ENCODE results near the gene CELF5.
"Not testable (repeated sequence)": the region's sequence is repeated elsewhere in the genome, so short reads cannot be mapped to it uniquely, and the experiment has no call there.

Gene CELF5

DNA sequence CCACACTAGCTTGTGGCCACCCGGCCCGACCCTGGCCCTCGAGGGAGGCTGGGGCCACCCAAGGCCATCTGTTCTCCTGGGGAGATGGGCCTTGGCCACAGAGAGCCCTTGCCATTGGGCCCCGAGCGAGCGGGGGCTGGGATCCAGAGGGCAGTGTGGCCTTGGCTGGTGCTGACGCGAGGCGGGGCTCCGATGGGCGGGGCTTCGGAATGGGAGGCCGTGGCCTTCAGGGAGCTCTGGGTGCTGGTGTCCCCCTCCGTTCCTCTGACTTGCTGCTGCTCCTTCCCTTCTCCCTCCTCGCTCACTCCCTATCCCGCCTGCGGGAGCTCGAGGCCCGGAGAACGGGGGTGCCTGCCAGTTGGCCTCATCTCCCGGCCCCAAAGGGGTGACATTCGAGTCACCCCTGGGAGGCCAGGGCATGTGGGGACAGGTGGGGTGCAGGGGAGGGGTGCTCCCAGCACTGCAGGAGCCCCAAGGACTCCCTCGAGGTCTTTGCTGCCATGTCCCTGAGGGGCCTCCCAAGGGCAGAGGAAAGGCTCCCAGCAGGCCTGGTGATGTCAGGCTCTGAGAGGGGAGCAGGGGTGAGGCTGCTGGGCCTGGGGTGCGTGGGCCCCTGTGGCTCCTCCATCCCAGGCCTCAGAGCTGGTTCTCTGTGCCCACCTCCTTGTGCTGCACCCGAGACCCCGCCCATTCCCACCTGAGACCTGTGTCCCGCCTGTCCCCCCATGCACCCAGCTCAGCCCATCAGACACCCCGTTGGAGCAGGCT, 34.6 kb upstream of the CELF5 start:
- no peak for DNase-seq (ENCODE audit: low read depth in 2 of 2, low spot score in 1 of 2)

GRCh38 chr19:3190470-3190770, 34.0 kb upstream of the CELF5 start:
- no peak for DNase-seq (ENCODE audit: low read depth in 2 of 2, low spot score in 1 of 2)

- no peak for DNase-seq (ENCODE audit: low read depth in 2 of 2, low spot score in 1 of 2)
Observed at GRCh38 chr19:3190921-3191805, 33.3 kb upstream of the CELF5 start.

DNA sequence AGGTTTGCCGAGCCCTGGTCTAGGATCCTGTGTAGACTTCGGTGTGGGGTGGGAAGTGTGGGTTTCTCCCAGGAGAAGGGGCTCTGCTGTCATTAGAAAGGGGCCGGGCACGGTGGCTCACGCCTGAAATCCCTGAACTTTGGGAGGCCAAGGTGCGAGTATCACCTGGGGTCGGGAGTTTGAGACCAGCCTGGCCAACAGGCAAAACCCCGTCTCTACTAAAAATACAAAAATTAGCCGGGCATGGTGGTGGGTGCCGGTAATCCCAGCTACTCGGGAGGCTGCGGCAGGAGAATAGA, 32.7 kb upstream of the CELF5 start:
- DNase-seq (ENCODE audit: low read depth in 2 of 2, low spot score in 1 of 2), result not testable (repeated sequence)

DNA sequence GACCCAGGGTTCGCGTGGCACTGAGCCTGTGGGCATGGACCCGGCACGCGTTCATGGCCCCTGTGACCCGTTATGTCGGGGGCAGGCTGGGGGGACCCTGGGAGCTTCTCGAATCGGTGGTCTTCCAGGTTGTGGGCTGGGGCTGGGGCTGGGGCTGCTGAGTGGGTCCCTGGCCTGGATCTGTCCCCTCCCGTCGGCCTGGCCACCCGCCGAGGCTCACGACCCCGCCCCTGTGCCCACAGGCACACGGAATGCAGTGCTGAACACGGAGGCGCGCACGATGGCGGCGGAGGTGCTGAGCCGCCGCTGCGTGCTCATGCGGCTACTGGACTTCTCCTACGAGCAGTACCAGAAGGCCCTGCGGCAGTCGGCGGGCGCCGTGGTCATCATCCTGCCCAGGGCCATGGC, 32.2 kb upstream of the CELF5 start:
- DNase-seq (ENCODE audit: low read depth in 2 of 2, low spot score in 1 of 2), result no peak

- DNase-seq (ENCODE audit: low read depth in 2 of 2, low spot score in 1 of 2), result no peak
Observed at GRCh38 chr19:3192684-3193083, 31.8 kb upstream of the CELF5 start.

DNA sequence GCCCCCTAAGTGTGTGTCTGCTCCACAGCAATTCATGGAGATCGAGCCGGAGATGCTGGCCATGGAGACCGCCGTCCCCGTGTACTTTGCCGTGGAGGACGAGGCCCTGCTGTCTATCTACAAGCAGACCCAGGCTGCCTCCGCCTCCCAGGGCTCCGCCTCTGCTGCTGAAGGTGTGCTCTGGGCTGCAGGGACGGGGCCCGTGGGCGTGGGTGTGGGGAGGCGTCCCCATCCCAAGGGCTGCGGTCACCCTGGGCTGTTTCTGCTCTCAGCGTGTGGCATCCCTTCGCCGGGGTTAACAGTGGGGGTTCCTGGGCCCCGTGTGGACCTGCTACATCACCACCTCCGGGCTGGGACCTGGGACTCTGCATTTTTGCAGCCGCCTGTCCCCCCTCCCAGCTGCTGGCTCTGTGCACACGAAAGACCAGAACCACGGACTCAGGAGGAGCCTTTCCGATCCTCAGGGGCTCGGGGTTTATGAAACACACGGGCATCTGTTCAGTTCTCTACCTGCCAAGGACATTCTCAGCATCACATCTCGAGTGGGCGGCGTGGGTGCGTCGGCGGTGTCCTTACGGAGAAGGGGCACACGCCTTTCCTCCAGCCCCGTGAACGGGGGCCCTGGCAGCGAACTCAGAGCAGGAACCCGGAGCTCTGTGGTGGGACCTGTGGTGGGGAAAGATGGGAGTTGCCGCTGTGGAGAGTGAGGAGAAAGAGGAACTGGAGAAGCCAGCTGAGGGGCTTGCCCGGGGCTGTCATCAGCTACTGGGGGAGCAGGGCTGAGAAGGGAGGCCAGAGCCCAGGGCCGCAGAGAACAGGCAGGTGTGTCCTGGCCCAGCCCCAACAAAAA, 31.0 kb upstream of the CELF5 start:
- DNase-seq (ENCODE audit: low read depth in 2 of 2, low spot score in 1 of 2), result no peak

DNA sequence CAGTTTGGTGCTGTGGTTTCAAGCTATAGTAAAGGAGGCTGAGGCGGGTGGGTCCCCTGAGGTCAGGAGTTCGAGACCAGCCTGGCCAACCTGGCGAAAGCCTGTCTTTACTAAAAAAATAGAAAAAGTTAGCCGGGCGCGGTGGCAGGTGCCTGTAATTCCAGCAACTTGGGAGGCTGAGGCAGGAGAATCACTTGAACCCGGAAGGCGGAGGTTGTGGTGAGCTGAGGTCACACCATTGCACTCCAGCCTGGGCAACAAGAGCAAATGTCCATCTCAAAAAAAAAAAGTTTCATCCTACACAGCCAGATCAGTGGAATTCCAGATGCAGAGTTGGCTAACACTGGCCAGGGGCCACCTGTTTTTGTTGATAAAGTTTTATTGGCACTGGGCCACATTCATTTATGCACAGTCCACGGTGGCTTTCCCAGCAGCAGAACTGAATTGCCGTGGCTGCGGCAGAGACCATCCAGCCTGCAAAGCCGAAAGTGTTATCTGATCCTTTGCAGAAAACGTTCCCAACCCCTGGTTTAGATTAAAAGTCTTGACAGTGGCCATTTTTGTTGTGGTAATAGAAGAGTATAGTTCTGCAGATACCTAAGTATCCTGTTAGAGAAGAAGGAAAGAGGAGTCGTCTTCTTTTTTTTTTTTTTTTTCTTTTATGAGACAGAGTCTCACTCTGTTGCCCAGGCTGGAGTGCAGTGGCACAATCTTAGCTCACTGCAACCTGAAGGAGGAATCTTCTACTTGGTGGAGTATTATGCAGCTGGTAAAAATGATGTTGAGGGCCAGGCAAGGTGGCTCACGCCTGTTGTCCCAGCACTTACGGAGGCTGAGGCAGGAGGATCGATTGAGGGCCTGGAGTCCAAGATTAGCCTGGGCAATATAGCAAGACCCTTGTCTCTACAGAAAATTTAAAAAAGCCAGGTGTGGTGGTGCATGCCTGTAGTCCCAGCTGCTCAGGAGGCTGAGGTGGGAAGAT, 30.1 kb upstream of the CELF5 start:
- no peak for DNase-seq (ENCODE audit: low read depth in 2 of 2, low spot score in 1 of 2)

GRCh38 chr19:3196064-3196932, 28.2 kb upstream of the CELF5 start:
- no peak for DNase-seq (ENCODE audit: low read depth in 2 of 2, low spot score in 1 of 2)

- no peak for DNase-seq (ENCODE audit: low read depth in 2 of 2, low spot score in 1 of 2)
Observed at GRCh38 chr19:3196933-3197205, 27.6 kb upstream of the CELF5 start.

DNA sequence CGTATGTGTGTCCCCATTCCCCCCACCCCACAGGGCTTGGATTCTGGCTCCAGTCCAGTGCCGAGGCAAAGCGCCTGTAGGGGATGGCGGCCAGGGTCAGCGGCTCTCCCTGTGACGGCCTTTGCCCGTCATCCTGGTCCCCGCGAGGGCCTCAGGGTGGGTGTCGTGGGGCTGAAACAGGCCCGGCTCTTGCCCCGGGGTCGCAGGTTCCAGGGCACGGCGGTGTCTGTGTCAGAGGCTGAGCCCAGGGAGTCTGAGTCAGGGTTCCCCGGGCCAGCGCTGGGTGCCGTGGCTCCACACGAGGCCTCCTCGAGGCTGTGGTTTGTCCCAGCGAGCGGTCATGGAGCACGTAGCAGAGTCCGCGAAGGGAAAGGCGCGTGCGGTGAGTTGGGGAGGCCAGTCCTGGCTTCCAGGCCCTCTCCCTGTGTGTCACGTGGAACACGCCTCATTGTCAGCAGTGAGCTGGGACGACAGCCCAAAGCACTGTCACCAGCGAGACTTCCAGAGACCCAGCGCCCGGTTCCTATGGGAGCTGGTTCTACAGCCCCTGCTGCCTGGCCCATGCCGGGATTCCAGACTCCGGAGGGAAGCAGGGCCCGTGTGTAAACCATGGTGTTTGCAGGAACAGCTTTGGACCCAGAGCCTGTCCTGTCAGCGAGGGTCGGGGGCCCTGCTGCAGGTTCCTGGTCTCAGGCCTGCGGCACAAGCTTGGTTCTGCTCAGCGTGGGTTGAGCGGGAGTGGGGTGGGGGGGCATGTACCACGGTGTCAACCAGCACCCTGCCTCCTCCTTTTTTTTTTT, 25.4 kb upstream of the CELF5 start:
- DNase-seq (ENCODE audit: low read depth in 2 of 2, low spot score in 1 of 2), result no peak

- no peak for DNase-seq (ENCODE audit: low read depth in 2 of 2, low spot score in 1 of 2)
Observed at GRCh38 chr19:3201072-3201700, 23.3 kb upstream of the CELF5 start.

DNA sequence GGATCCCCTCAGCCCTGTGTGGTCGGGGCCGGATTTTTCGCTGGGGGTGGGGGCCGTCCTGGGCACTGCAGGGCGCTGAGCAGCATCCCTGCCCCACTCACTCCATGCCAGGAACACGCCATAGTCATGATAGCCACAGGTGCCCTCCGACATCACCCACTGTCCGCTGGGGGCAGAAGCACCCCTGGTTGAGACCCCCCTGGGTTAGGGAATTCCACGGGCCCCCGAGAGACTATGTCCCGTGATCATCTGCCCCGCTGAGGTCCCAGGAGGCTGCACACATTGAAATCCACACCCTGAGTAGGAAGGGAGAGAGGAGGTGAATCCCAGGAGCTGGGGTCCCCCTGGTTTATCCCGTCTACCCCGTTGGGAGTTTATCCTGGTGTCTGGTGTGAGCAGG, 22.6 kb upstream of the CELF5 start:
- DNase-seq (ENCODE audit: low read depth in 2 of 2, low spot score in 1 of 2), result no peak

DNA sequence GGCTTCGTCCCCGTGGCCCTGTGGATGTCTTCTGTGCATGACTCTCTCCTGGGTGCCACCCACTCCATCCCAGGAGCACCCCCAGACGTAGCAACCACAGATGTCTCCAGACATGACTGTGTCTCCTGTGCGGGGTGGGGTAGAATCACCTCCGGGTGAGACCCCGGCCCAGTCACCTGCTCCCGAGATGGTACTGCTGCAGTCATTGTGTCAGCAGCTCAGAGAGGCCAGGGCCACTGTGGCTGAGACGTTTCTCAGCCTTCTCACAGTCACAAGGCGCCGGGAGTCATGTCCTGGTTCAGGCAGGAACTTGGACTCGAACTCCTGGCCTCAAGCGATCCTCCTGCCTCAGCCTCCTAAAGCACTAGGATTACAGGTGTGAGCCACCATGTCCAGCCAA, 22.1 kb upstream of the CELF5 start:
- DNase-seq (ENCODE audit: low read depth in 2 of 2, low spot score in 1 of 2), result no peak

DNA sequence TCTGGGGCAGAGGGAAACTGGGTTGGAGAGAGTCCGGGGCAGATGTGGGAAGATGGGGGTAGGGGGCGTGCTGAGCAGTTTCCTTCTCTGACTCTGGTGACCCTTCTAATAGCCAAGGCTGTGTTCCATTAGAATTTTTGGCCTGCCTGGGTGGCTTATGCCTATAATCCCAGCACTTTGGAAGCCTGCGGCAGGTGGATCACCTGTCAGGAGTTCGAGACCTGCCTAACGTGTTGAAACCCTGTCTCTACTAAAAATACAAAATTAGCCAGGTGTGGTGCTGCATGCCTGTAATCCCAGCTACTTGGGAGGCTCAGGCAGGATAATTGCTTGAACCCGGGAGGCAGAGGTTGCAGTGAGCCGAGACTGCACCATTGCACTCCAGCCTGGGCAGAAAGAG, 21.6 kb upstream of the CELF5 start:
- not testable (repeated sequence) for DNase-seq (ENCODE audit: low read depth in 2 of 2, low spot score in 1 of 2)

GRCh38 chr19:3203805-3204645, 20.4 kb upstream of the CELF5 start:
- DNase-seq (ENCODE audit: low read depth in 2 of 2, low spot score in 1 of 2), result no peak

- no peak for DNase-seq (ENCODE audit: low read depth in 2 of 2, low spot score in 1 of 2)
Observed at GRCh38 chr19:3204646-3205275, 19.7 kb upstream of the CELF5 start.
